GOT3 (cell line): ENCODE data around the gene RELT.
A peak's percentile ranks its signal among the peaks of the same experiment; 100 is the strongest.

Experiments used
- DNase-seq: peaks from one replicate; lab custom pipeline; 2025; ENCODE audit warnings: mixed read lengths; lab: John Stamatoyannopoulos, UW

Gene RELT

GRCh38 chr11:73347067-73347466, 29.1 kb upstream of the RELT start:
- no peak for DNase-seq

DNA sequence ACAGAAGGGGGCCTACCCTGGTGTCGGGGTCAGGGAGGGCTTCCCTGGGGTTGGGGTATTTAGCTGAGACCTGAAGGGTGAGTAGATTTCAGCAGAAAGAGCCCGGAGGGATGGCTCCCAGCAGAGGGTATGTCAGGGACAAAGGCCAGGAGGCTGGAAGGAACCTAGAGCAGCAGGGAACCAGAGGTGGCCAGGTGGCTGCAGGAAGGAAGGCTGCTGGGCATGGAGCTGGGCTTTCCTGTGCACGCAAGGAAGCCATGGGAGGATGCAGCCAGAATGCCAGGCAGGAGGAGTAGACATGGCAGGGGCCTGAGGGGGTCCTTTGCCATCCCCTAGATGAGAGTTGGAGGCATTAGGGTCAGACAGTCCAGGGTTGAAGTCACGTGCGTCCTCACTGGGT, 27.4 kb upstream of the RELT start:
- DNase-seq, result no peak

- DNase-seq, result no peak
Observed at GRCh38 chr11:73349633-73350032, 26.6 kb upstream of the RELT start.

- no peak for DNase-seq
Observed at GRCh38 chr11:73350908-73351636, 25.1 kb upstream of the RELT start.

- no peak for DNase-seq
Observed at GRCh38 chr11:73353422-73353821, 22.8 kb upstream of the RELT start.

DNA sequence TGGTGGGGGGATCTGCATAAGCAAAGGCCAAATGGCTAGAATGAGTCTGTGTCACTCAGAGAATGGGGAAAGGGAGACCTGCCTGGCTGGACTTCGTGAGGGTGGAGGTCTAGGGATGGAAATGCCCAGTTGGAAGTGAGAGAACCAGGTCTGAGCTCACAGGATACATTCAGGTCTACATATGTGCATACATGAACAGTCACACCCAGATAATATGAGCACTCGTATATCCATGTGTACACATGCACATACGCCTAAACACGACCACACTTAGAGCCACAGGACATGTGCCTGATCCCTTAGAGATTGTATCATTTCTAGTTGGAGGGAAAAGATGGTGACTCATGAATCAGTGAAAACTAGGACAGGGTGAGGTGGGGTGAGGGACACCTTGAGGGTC, 21.1 kb upstream of the RELT start:
- no peak for DNase-seq

DNA sequence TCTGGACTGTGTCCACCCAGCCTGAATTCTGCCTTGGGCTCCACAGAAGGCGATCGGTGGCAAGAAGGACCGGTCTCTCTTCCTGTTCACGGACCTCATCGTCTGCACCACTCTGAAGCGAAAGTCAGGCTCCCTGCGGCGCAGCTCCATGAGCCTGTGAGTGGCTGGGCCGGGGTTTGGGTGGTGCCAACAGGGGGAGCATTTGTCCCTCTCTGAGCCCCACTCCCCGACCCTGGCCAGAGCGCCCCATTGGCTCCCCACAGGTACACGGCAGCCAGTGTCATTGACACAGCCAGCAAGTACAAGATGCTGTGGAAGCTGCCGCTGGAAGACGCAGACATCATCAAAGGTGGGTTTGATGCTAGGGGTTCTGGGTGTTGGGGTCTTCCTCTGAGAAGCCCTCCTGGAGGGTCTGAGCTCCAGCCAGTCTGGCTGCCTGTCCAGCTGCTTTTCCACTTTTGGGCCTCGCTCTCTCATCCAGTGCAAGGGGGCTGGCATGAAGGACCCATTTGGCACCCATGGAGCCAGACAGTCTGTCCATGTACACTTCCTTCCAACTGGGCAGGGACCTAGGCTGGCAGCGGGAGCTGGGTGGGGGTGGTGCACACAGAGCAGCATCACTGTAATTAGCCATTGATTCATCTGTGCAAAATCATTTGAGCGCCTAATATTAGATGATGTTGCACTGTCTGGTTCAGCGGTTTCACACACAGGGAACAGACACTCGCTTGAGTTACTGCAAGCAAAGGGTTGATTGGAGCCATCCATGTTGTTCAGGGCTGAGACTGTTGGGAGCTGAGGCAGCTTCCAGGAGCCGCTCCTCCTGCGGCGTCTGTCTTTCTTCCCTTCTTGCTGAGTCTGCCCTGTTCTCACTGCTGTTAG, 19.0 kb upstream of the RELT start:
- no peak for DNase-seq

DNA sequence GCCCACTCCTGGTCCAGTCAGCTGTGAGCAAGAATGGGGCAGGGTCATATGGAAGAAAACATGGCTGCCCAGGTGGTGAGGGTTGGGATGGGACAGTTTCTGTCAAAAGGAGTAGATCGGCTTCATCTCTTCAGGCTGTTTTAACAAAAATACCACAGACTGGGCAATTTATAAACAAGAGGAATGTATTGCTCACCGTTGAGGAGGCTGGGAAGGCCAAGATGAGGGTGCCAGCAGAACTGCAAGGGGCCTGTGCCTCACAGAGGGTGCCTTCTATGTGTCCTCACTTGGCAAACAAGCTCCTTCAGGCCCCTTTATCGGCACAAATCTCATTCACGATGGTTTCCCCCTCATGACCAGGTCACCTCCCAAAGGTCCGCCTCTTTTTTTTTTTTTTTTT, 18.1 kb upstream of the RELT start:
- no peak for DNase-seq

DNA sequence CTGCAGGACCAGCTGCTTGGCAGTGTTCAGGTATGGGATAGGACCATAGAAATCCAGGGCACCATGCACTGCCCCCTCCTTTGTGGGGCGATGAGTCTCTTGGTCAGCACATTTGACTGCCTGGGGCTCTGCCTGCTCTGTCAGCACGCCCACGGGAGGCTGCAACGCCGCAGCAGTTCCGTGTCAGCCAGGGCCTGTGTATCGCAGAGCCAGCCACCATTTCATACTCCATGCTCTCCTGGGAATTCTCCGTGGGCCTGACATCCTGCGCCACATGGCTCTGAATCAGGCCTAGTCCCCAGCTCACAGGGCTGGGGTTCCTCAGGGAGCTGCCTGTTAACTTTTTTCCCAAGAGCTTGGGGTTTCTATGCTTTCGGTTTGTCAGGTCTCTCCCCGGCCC, 16.9 kb upstream of the RELT start:
- peak; percentile 10 for DNase-seq

GRCh38 chr11:73359930-73360742, 16.1 kb upstream of the RELT start:
- no peak for DNase-seq

DNA sequence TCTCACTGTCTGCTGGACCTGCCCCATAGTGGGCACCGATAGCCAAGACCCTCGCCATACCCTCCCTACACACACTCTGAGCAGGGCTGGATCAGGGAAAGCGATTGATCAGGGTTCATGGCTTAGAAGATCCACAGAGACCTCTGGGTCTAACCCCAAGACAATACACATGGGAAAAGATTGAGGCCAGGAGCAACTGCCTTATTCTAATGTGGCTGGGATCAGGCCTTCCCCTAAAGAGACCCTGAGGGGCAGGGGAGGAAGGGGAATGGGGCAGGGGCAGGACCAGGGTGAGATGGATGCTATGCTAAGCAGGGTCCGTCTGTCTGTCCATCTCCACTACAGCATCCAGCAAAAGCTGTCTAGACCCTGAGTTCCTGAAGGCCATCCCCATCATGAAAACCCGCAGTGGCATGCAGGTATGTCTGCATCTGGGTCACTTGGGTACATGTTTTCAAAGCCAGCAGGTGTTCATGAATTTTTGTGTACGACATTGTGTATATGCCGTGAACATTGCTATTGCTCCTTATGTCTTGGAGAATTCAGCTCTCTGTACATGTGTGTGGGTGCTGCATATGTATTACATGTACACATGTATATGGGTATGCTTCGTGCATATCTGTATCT, 15.3 kb upstream of the RELT start:
- DNase-seq, result no peak

DNA sequence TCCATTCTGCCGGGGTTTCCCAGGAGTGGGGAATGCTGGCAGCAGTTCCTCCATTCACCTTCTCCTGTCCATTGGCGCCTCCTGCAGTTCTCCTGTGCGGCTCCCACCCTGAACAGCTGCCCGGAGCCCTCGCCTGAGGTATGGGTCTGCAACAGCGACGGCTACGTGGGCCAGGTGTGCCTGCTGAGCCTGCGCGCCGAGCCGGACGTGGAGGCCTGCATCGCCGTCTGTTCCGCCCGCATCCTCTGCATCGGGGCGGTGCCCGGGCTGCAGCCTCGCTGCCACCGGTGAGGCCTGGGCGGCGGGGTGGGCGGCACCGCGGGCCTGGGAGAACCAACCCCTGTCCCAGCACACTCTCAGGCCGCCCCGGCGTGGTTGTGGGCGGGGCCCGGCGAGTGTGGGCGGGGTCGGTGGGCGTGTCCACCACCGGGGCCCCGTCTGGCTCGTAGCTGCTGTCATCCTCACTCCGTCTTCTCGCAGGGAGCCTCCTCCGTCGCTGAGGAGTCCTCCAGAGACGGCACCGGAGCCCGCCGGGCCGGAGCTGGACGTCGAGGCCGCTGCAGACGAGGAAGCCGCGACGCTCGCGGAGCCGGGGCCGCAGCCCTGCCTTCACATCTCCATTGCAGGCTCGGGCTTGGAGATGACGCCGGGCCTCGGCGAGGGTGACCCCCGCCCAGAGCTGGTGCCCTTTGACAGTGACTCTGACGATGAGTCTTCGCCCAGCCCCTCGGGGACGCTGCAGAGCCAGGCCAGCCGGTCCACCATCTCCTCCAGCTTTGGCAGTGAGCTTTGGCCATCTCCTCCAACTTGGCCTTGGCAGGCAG, 14.0 kb upstream of the RELT start:
- no peak for DNase-seq

GRCh38 chr11:73363147-73363546, 13.1 kb upstream of the RELT start:
- no peak for DNase-seq

DNA sequence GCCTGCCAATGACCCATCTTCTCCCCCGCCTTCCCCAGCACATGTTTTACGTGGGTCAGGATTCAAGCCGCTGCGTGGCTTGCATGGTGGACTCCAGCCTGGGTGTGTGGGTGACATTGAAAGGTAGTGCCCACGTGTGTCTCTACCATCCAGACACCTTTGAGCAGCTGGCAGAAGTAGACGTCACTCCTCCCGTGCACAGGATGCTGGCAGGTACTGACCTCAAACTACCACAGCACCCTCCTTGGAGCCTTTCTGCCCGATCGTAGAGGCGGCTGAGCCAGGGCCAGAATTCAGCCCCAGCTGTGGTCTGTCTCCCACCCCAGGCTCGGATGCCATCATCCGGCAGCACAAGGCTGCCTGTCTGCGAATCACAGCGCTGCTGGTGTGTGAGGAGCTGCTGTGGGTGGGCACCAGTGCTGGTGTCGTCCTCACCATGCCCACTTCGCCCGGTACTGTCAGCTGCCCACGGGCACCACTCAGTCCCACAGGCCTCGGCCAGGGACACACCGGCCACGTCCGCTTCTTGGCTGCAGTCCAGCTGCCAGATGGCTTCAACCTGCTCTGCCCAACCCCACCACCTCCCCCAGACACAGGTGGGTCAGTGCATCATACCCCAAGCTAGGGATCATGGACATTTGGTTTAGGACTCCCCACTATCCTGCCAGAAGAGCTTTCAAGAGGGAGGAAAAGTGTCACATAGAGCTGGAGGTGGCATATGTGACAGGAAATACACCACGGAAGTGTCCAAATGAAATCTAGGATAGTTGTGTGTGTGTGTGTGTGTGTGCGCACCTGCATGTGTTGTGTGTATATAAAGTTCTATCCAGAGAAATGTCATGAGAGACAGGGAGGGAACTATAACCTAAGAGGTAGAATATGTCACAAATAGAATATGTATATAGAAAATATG, 10.6 kb upstream of the RELT start:
- no peak for DNase-seq

GRCh38 chr11:73366265-73366610, 10.0 kb upstream of the RELT start:
- DNase-seq, result no peak

DNA sequence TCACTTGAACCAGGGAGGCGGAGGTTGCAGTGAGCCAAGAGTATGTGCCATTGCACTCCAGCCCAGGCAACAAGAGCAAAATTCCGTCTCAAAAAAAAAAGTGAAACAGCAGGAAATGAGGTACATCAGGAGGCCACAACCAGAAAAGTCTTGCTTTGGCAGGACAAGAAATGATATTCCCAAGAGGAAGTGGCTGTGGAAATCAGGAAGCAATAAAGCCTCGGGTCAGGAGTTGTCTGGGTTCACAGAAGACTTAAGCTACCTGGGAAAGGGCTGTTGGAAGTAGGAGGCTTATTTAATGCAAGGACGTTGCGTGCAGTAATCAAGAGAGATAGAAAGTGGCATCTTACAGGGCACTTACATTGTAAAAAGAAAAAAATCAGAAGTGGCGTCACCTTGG, 9.2 kb upstream of the RELT start:
- DNase-seq, result no peak

DNA sequence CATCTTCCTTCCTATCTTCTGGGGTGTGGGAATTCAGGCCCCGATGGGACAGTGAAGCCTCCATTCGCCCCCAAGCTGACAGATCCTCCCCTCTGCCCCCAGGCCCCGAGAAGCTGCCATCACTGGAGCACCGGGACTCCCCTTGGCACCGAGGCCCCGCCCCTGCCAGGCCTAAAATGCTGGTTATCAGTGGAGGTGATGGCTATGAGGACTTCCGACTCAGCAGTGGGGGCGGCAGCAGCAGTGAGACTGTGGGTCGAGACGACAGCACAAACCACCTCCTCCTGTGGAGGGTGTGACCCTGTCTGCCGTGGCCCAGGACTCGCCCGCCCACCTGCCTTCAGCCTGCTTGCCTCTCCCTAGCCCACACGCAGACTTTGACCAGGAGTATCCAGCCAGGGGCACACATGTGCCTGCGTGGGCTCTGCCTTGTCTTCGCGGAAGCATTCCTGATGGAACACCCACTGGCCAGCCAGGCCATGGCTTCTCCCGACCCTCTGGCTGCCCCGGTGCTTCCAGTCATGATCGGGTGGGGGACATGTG, 8.6 kb upstream of the RELT start:
- DNase-seq, result no peak

GRCh38 chr11:73372375-73372993, 3.7 kb upstream of the RELT start:
- no peak for DNase-seq

- DNase-seq, result no peak
Observed at GRCh38 chr11:73374151-73374550, 2.0 kb upstream of the RELT start.

DNA sequence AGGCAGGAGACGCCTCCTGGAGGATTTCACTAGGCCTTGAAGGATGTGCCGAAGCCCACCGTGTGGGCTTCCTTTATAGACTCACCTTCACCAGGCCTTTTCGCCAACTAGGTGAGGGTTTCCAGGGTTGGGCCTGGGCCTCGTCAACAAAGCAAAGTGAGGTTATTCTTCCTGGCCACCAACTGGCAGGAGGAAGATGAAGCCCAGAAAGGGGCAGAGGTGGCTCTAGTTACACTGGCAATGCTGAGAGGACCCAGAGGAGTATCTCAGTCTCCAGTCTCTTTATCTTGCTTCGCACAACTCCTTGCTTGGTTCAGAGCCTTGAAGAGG, 404 bp upstream of the RELT start:
- no peak for DNase-seq
